ENCODE results near the gene BMS1.

DNA sequence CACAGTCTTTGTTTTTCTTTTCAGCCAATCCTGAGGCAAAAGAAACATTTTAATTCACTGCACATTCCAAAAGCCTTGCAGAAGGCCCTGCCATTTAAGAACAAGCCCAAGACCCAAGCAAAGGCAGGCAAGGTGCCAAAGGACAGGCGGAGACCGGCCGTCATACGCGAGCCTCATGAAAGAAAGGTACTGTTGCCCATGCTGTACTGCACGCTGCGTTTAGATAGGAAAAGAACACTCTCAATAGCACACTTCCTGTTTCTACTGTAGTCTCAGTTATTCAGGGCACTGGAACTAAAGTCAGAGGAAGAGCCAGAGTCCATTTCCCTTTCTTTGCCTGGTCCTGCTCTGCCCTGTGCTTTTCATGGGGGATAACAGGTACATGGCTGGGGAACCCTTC is 47.6 kb downstream of the BMS1 start:
- no peak for TF ChIP-seq EP300 (IDR thresholded peaks at IDR 0.05)
- no peak for TF ChIP-seq POLR2A (IDR thresholded peaks at IDR 0.05)

All from sigmoid colon (tissue), 4 donors.